ENCODE measurements around the gene CYTH3. TPM values are rescaled to one million over a fixed set of nuclear protein-coding genes. Genes with fewer than 3 reads are reported as not detected.

CYTH3 gene, protein sequence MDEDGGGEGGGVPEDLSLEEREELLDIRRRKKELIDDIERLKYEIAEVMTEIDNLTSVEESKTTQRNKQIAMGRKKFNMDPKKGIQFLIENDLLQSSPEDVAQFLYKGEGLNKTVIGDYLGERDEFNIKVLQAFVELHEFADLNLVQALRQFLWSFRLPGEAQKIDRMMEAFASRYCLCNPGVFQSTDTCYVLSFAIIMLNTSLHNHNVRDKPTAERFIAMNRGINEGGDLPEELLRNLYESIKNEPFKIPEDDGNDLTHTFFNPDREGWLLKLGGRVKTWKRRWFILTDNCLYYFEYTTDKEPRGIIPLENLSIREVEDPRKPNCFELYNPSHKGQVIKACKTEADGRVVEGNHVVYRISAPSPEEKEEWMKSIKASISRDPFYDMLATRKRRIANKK
- 30.9 TPM for polyA plus RNA-seq
- long read RNA-seq, donor 1, full-length matches to known transcripts, result 3 of 3 reads
- long read RNA-seq, donor 1, partial matches to known transcripts, result 0 of 3 reads
- long read RNA-seq, donor 1, other reads (novel, unspliced or antisense), result 0 of 3 reads
- long read RNA-seq, donor 2, full-length matches to known transcripts, result 9 of 9 reads
- long read RNA-seq, donor 2, partial matches to known transcripts, result 0 of 9 reads
- long read RNA-seq, donor 2, other reads (novel, unspliced or antisense), result 0 of 9 reads
- long read RNA-seq, donor 3, full-length matches to known transcripts, result 7 of 7 reads
- long read RNA-seq, donor 3, partial matches to known transcripts, result 0 of 7 reads
- long read RNA-seq, donor 3, other reads (novel, unspliced or antisense), result 0 of 7 reads
- long read RNA-seq, donor 4, result 0 reads
- long read RNA-seq, donor 5, full-length matches to known transcripts, result 8 of 8 reads
- long read RNA-seq, donor 5, partial matches to known transcripts, result 0 of 8 reads
- long read RNA-seq, donor 5, other reads (novel, unspliced or antisense), result 0 of 8 reads
- long read RNA-seq, donor 6, full-length matches to known transcripts, result 17 of 17 reads
- long read RNA-seq, donor 6, partial matches to known transcripts, result 0 of 17 reads
- long read RNA-seq, donor 6, other reads (novel, unspliced or antisense), result 0 of 17 reads
- long read RNA-seq, donor 7, full-length matches to known transcripts, result 2 of 596 reads
- long read RNA-seq, donor 7, partial matches to known transcripts, result 583 of 596 reads
- long read RNA-seq, donor 7, other reads (novel, unspliced or antisense), result 11 of 596 reads
- long read RNA-seq, donor 8, full-length matches to known transcripts, result 3 of 784 reads
- long read RNA-seq, donor 8, partial matches to known transcripts, result 737 of 784 reads
- long read RNA-seq, donor 8, other reads (novel, unspliced or antisense), result 44 of 784 reads
- long read RNA-seq, donor 9, full-length matches to known transcripts, result 4 of 4 reads
- long read RNA-seq, donor 9, partial matches to known transcripts, result 0 of 4 reads
- long read RNA-seq, donor 9, other reads (novel, unspliced or antisense), result 0 of 4 reads
- long read RNA-seq, donor 10, full-length matches to known transcripts, result 7 of 7 reads
- long read RNA-seq, donor 10, partial matches to known transcripts, result 0 of 7 reads
- long read RNA-seq, donor 10, other reads (novel, unspliced or antisense), result 0 of 7 reads
- long read RNA-seq, donor 11, full-length matches to known transcripts, result 6 of 6 reads
- long read RNA-seq, donor 11, partial matches to known transcripts, result 0 of 6 reads
- long read RNA-seq, donor 11, other reads (novel, unspliced or antisense), result 0 of 6 reads

DNA sequence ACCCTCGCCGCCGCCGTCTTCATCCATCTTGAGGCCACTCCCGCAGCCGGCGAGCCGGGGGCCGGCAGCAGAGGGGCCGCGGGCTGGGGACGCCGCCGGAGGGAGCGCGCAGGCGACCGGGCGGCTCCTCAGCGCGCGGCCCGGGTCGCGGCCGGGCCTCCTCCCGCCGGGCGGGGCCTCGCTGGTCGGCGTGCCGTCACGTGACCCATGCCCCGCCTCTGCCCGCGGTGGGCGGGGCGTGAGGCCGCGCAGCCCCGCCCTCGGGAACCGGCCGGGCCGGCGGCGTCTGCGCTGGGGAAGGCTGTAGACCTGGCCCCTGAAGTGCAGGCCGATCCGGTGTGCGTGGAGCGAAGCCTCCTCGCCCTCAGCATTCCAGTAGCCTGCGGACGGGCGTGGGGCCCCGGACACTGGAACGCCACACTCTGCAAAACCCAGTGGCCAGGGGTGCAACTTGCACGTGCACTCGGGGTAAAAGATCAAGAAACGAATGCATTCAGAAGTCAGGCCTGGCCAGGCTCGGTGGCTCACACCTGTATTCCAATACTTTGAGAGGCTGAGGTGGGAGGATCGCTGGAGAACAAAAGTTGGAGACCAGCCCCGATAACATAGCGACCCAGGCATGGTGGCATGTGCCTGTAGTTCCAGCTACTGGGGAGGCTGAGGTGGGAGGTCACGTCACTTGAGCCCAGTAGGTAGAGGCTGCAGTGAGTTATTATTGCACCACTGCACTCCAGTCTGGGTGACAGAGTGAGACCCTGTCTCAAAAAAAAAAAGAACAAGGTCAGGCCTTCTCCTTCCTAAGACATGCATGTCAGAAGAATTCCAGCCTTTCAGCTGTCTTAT lies at the start of gene CYTH3:
CYTH3 (minus strand) TSS at position 144 of the 843 bp plus-strand sequence; CDS start at position 27, 117 bp downstream.
- Histone ChIP-seq H3K36me3 (ENCODE audit: control insufficient read depth, insufficient read depth, low read length) (no peaks in the 10 kb centered on the region), H3K4me1 (ENCODE audit: control insufficient read depth, insufficient read depth, low read length) (peaks cover 41% of the 10 kb centered on the region), H3K4me3 (ENCODE audit: low read length) (peak within 1 kb of the TSS; percentile 87), H3K27ac (ENCODE audit: low read length) (peak within 1 kb of the TSS; percentile 14), H3K9me3 (ENCODE audit: control insufficient read depth, low read depth, low read length) (no peaks in the 10 kb centered on the region), H3K27me3 (ENCODE audit: control insufficient read depth, insufficient read depth, low read length) (no peaks in the 10 kb centered on the region)
- 0% methylated on average over 1 of the region's 67 CpGs for WGBS (ENCODE audit: insufficient coverage, low lambda C conversion rate)
- DNase-seq, result peak; percentile 85 to 91

DNA sequence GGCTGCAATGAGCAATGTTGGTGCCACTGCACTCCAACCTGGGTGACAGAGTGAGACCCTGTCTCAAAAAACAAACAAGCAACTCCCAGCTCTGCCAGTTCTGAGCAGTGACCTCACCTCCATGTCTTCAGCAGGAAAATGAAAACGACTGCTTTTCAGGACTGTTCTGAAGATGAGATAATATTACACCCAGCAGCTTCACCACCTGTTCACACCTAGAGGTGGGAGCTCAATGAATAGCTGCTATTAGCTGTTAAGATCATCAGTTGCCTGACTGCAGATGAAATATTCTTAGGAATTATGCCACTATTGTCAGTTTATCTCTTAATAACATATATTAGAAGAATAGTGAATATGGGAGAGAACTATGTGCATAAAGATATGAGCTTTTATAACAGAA lies 48.4 kb upstream of the CYTH3 start:
- H3K36me3 ChIP-seq (ENCODE audit: control insufficient read depth, insufficient read depth, low read length), result no peaks in the 10 kb centered on the region
- H3K4me3 ChIP-seq (ENCODE audit: low read length), result no peak overlapping the region
- no peaks in the 10 kb centered on the region for H3K4me1 ChIP-seq (ENCODE audit: control insufficient read depth, insufficient read depth, low read length)
- no peaks in the 10 kb centered on the region for H3K27me3 ChIP-seq (ENCODE audit: control insufficient read depth, insufficient read depth, low read length)
- no CpG with 5 or more reads among the region's 1 CpG for WGBS (ENCODE audit: insufficient coverage, low lambda C conversion rate)
- no peak for DNase-seq
- no peaks in the 10 kb centered on the region for H3K9me3 ChIP-seq (ENCODE audit: control insufficient read depth, low read depth, low read length)
- no peak overlapping the region for H3K27ac ChIP-seq (ENCODE audit: low read length)

DNA sequence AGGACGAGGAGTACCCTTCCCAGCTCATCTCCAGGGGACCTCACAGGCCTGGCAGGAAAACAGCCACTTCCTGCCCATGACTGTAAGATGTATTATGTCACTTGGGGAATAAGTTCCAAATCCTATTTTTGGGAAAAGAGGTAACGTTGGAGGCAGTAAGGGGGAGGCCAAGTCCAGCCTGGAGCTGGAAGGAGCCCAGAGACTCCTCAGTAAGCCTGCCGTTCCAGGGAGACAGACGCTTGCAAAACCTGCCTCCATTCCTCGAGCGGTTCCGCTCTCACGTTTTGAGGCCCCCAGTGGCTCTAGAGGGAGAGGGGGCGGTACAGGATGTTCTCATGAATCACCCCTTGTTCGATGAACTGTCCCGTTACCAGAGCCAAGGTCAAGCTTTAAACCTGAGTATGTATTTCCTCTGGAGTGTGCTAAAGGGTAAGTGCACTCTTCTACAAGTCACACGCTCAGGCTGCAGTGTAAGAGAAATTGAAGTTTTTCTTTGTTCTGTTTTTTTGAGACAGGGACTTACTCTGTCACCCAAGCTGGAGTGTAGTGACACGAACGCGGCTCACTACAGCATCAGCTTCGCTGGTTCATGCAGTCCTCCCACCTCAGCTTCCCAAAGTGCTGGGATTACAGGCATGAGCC lies 45.5 kb upstream of the CYTH3 start:
- Histone ChIP-seq H3K4me3 (ENCODE audit: low read length) (no peak overlapping the region), H3K4me1 (ENCODE audit: control insufficient read depth, insufficient read depth, low read length) (no peaks in the 10 kb centered on the region), H3K9me3 (ENCODE audit: control insufficient read depth, low read depth, low read length) (no peaks in the 10 kb centered on the region), H3K27ac (ENCODE audit: low read length) (no peak overlapping the region), H3K36me3 (ENCODE audit: control insufficient read depth, insufficient read depth, low read length) (no peaks in the 10 kb centered on the region), H3K27me3 (ENCODE audit: control insufficient read depth, insufficient read depth, low read length) (no peaks in the 10 kb centered on the region)
- no CpG with 5 or more reads among the region's 16 CpGs for WGBS (ENCODE audit: insufficient coverage, low lambda C conversion rate)
- peak; percentile 9 to 22 for DNase-seq

DNA sequence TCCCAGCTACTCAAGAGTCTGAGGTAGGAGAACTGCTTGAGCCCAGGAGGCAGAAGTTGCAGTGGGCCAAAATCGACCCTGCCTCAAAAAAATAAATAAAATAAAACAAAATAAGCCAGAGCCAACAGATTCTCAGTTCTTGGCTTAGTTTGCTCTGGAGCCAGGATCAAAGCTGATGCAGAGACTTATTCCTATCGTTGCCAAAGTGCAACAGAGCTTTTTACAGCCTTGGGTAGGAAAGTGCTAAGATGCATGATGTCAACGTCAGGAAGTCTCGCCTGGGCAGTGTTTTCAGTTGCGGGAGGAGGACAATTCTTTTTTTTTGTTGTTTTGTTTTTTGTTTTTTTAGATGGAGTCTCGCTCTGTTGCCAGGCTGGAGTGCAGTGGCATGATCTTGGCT lies 43.8 kb upstream of the CYTH3 start:
- 92% methylated on average over 2 of the region's 6 CpGs for WGBS (ENCODE audit: insufficient coverage, low lambda C conversion rate)
- Histone ChIP-seq H3K9me3 (ENCODE audit: control insufficient read depth, low read depth, low read length) (no peaks in the 10 kb centered on the region), H3K36me3 (ENCODE audit: control insufficient read depth, insufficient read depth, low read length) (no peaks in the 10 kb centered on the region), H3K4me1 (ENCODE audit: control insufficient read depth, insufficient read depth, low read length) (no peaks in the 10 kb centered on the region), H3K4me3 (ENCODE audit: low read length) (no peak overlapping the region), H3K27me3 (ENCODE audit: control insufficient read depth, insufficient read depth, low read length) (no peaks in the 10 kb centered on the region), H3K27ac (ENCODE audit: low read length) (no peak overlapping the region)
- DNase-seq, result no peak

DNA sequence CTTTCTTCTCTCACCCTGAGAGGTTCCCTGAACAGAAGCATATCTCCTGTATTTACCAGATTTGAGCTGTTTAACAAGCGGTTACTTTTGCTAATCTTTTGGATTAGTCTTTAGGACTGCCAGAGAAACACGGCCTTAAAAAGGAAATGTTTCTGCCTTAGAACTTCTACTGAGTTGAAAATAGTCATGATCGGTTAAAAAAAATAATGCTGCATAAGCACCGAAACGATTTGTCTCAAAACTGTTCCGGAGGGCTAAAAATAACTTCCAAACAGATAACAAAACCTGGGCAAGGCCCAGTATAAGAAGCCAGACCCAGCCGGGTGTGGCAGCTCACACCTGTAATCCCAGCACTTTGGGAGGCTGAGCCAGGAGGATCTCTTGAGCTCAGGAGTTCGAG lies 43.3 kb upstream of the CYTH3 start:
- no peak for DNase-seq
- WGBS (ENCODE audit: insufficient coverage, low lambda C conversion rate), result 50% methylated on average over 1 of the region's 8 CpGs
- H3K4me1 ChIP-seq (ENCODE audit: control insufficient read depth, insufficient read depth, low read length), result no peaks in the 10 kb centered on the region
- H3K4me3 ChIP-seq (ENCODE audit: low read length), result no peak overlapping the region
- no peaks in the 10 kb centered on the region for H3K36me3 ChIP-seq (ENCODE audit: control insufficient read depth, insufficient read depth, low read length)
- H3K27me3 ChIP-seq (ENCODE audit: control insufficient read depth, insufficient read depth, low read length), result no peaks in the 10 kb centered on the region
- no peaks in the 10 kb centered on the region for H3K9me3 ChIP-seq (ENCODE audit: control insufficient read depth, low read depth, low read length)
- H3K27ac ChIP-seq (ENCODE audit: low read length), result no peak overlapping the region

DNA sequence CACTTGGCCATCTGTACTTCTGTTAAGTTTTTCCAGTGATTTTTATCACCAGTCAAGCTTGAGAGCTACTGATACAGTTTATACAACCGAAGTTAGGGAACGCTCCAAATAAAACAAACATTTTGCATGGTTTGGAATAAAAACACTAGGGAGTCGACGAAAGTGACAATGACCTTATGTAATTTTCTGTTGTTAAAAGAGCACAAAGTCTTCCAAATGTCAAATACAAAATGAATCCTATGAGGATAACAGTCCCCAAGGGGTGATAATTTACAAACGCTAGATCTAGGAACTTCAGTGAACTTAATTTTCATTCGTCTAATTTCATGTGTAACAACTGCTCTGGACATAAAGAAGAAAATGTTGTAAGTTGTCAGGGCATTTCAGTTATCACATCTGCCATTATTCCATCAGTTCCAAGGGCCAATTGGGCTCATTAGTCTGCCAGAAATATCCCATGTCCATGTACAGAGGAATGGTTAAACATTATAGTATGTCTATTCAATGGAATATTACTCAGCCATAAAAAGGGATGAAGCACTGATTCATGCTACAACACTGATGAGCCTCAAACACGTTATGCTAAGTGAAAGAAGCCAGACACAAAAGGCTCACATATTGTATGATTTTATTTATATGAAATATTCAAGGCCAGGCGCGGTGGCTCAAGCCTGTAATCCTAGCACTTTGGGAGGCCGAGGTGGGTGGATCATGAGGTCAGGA lies 38.0 kb upstream of the CYTH3 start:
- 92% methylated on average over 4 of the region's 10 CpGs for WGBS (ENCODE audit: insufficient coverage, low lambda C conversion rate)
- no peak overlapping the region for H3K27ac ChIP-seq (ENCODE audit: low read length)
- H3K27me3 ChIP-seq (ENCODE audit: control insufficient read depth, insufficient read depth, low read length), result no peaks in the 10 kb centered on the region
- no peak overlapping the region for H3K4me3 ChIP-seq (ENCODE audit: low read length)
- DNase-seq, result no peak
- H3K9me3 ChIP-seq (ENCODE audit: control insufficient read depth, low read depth, low read length), result no peaks in the 10 kb centered on the region
- H3K4me1 ChIP-seq (ENCODE audit: control insufficient read depth, insufficient read depth, low read length), result no peaks in the 10 kb centered on the region
- H3K36me3 ChIP-seq (ENCODE audit: control insufficient read depth, insufficient read depth, low read length), result no peaks in the 10 kb centered on the region

DNA sequence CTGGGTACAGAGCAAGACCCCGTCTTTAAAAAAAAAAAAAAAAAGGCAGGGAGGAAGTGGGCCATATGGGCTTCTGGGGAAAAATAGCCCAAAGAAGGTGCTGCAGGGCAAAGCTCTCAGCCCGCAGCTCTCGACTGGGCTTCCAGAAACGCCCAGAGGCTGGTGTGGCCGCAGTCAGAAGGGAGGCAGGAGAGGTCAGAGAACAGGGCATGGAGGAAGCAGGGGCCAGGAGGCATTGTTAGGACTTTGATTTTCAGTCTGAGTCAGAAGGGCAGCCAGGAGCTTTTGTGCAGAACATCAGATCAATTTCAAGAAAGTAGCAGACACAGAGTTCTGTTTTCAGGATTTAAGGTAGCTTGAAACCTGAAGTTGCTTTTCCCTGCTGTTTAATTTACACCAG lies 35.3 kb upstream of the CYTH3 start:
- no CpG with 5 or more reads among the region's 5 CpGs for WGBS (ENCODE audit: insufficient coverage, low lambda C conversion rate)
- no peak overlapping the region for H3K27ac ChIP-seq (ENCODE audit: low read length)
- no peaks in the 10 kb centered on the region for H3K36me3 ChIP-seq (ENCODE audit: control insufficient read depth, insufficient read depth, low read length)
- peak in 1 of 2 donors; percentile 20 for DNase-seq
- no peak overlapping the region for H3K4me3 ChIP-seq (ENCODE audit: low read length)
- no peaks in the 10 kb centered on the region for H3K27me3 ChIP-seq (ENCODE audit: control insufficient read depth, insufficient read depth, low read length)
- H3K4me1 ChIP-seq (ENCODE audit: control insufficient read depth, insufficient read depth, low read length), result no peaks in the 10 kb centered on the region
- H3K9me3 ChIP-seq (ENCODE audit: control insufficient read depth, low read depth, low read length), result no peaks in the 10 kb centered on the region

DNA sequence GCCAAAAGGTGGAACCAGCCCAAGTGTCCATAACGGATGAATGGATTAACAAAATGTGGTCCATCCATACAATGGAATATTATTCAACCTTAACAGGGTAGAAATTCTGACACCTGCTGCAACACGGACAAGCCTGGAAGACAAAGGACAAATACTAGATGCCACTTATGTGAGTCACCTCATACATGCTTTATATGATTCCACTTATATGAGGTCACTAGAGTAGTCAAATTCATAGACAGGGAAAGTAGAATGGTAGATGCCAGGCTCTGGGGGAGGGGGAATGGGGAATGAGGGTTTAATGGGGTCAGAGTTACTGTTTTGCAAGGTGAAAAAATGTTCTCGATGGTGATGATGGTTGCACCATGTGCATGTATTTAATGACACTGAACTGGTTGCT lies 34.0 kb upstream of the CYTH3 start:
- H3K27me3 ChIP-seq (ENCODE audit: control insufficient read depth, insufficient read depth, low read length), result no peaks in the 10 kb centered on the region
- H3K36me3 ChIP-seq (ENCODE audit: control insufficient read depth, insufficient read depth, low read length), result no peaks in the 10 kb centered on the region
- no peak overlapping the region for H3K4me3 ChIP-seq (ENCODE audit: low read length)
- no peak for DNase-seq
- no CpG with 5 or more reads among the region's 3 CpGs for WGBS (ENCODE audit: insufficient coverage, low lambda C conversion rate)
- H3K4me1 ChIP-seq (ENCODE audit: control insufficient read depth, insufficient read depth, low read length), result no peaks in the 10 kb centered on the region
- no peak overlapping the region for H3K27ac ChIP-seq (ENCODE audit: low read length)
- no peaks in the 10 kb centered on the region for H3K9me3 ChIP-seq (ENCODE audit: control insufficient read depth, low read depth, low read length)
